HG02870 (cell line): ENCODE data around the gene R3HDM1.
"Not testable (repeated sequence)": the region's sequence is repeated elsewhere in the genome, so short reads cannot be mapped to it uniquely, and the experiment has no call there.

Experiments
- ATAC-seq: cut with Tn5 transposase; IDR thresholded peaks from one replicate; pipeline ENCODE4 v1.9.1; 2021; ENCODE audit warnings: mild to moderate bottlenecking, moderate library complexity; ENCODE audit not compliant: unreplicated experiment

R3HDM1 gene

GRCh38 chr2:135563793-135564192 lies 32.5 kb downstream of the R3HDM1 start:
- no peak for ATAC-seq

GRCh38 chr2:135570884-135571283 lies 39.6 kb downstream of the R3HDM1 start:
- no peak for ATAC-seq

GRCh38 chr2:135573620-135574019 lies 42.3 kb downstream of the R3HDM1 start:
- ATAC-seq: no peak

- ATAC-seq: no peak
Observed at GRCh38 chr2:135581282-135581681, 50.0 kb downstream of the R3HDM1 start.

GRCh38 chr2:135582383-135582782 lies 51.1 kb downstream of the R3HDM1 start:
- no peak for ATAC-seq

- no peak for ATAC-seq
Observed at GRCh38 chr2:135585586-135585985, 54.3 kb downstream of the R3HDM1 start.

- ATAC-seq: no peak
Observed at GRCh38 chr2:135586148-135586547, 54.9 kb downstream of the R3HDM1 start.

GRCh38 chr2:135587958-135588357 lies 56.7 kb downstream of the R3HDM1 start:
- no peak for ATAC-seq

GRCh38 chr2:135590619-135591260 lies 59.5 kb downstream of the R3HDM1 start:
- ATAC-seq: peak; percentile 40

GRCh38 chr2:135600915-135601314 lies 69.6 kb downstream of the R3HDM1 start:
- no peak for ATAC-seq

- no peak for ATAC-seq
Observed at GRCh38 chr2:135603543-135603942, 72.3 kb downstream of the R3HDM1 start.

- ATAC-seq: no peak
Observed at GRCh38 chr2:135607561-135607960, 76.3 kb downstream of the R3HDM1 start.

GRCh38 chr2:135612319-135612718 lies 81.0 kb downstream of the R3HDM1 start:
- peak; percentile 50 for ATAC-seq

- peak; percentile 52 for ATAC-seq
Observed at GRCh38 chr2:135615404-135615803, 84.1 kb downstream of the R3HDM1 start.

- no peak for ATAC-seq
Observed at GRCh38 chr2:135617501-135618015, 86.3 kb downstream of the R3HDM1 start.

- no peak for ATAC-seq
Observed at GRCh38 chr2:135620198-135620597, 88.9 kb downstream of the R3HDM1 start.

GRCh38 chr2:135629520-135629919 lies 98.2 kb downstream of the R3HDM1 start:
- no peak for ATAC-seq

GRCh38 chr2:135630034-135630433 lies 98.8 kb downstream of the R3HDM1 start:
- not testable (repeated sequence) for ATAC-seq

GRCh38 chr2:135630488-135630887 lies 99.2 kb downstream of the R3HDM1 start:
- no peak for ATAC-seq

GRCh38 chr2:135633582-135633981 lies 102.3 kb downstream of the R3HDM1 start:
- ATAC-seq: no peak

- ATAC-seq: no peak
Observed at GRCh38 chr2:135635212-135635835, 104.0 kb downstream of the R3HDM1 start.

- peak; percentile 3 for ATAC-seq
Observed at GRCh38 chr2:135636982-135637381, 105.7 kb downstream of the R3HDM1 start.
